Glutamatergic neuron (in vitro differentiated cells): Measurements from ENCODE around the gene GAS2. TPM values are rescaled to one million over a fixed set of nuclear protein-coding genes. Genes with fewer than 3 reads are reported as not detected.

Experiments
- DNase-seq: peaks from one replicate; pipeline ENCODE4 v3.0.0; 2022
- H3K27ac Mint-ChIP-seq: one replicate; pipeline ENCODE4 v1.8.0; 2020; ENCODE audit warnings: mild to moderate bottlenecking, mixed read lengths, inconsistent platforms; ENCODE audit not compliant: unreplicated experiment
- H3K27me3 Mint-ChIP-seq: one replicate; pipeline ENCODE4 v1.8.0; 2020; ENCODE audit warnings: mild to moderate bottlenecking, moderate library complexity, mixed read lengths, inconsistent platforms; ENCODE audit not compliant: unreplicated experiment
- H3K36me3 Mint-ChIP-seq: one replicate; pipeline ENCODE4 v1.8.0; 2020; ENCODE audit warnings: mild to moderate bottlenecking, mixed read lengths, inconsistent platforms; ENCODE audit not compliant: unreplicated experiment
- H3K4me1 Mint-ChIP-seq: one replicate; pipeline ENCODE4 v1.8.0; 2020; ENCODE audit warnings: mild to moderate bottlenecking, low read depth, mixed read lengths, inconsistent platforms; ENCODE audit not compliant: unreplicated experiment
- H3K4me3 Mint-ChIP-seq: one replicate; pipeline ENCODE4 v1.8.0; 2020; ENCODE audit warnings: mild to moderate bottlenecking, mixed read lengths, inconsistent platforms; ENCODE audit not compliant: unreplicated experiment
- H3K9me3 Mint-ChIP-seq: one replicate; pipeline ENCODE4 v1.8.0; 2020; ENCODE audit warnings: mild to moderate bottlenecking, moderate library complexity, mixed read lengths, inconsistent platforms; ENCODE audit not compliant: unreplicated experiment
- CTCF ChIP-seq: fragments of 200-600 bp; sonication (generic); IDR thresholded peaks from one replicate; pipeline ENCODE4 v1.5.0; 2021; ENCODE audit not compliant: partially characterized antibody, unreplicated experiment
- total RNA-seq: library from RNA; stranded (reverse); fragmentation: NEBNext Ultra II Directional; extraction: Animal tissue kit (Norgen Biotek cat#: 25700); gene quantifications from one replicate; pipeline ENCODE4 v1.2.1, GENCODE V29; 2021; ENCODE audit not compliant: unreplicated experiment

GAS2 gene
- total RNA-seq, 1 donor from 2014 or later = 11.7 TPM

GRCh38 chr11:22699388-22699787 is 33.0 kb downstream of the GAS2 start:
- H3K9me3 Mint-ChIP-seq = no peaks in the 10 kb centered on the region
- no peak for TF ChIP-seq CTCF
- peaks cover 14% of the 10 kb centered on the region for H3K4me1 Mint-ChIP-seq
- peaks cover 2% of the 10 kb centered on the region for H3K27me3 Mint-ChIP-seq
- DNase-seq = no peak
- no peaks in the 10 kb centered on the region for H3K36me3 Mint-ChIP-seq
- H3K4me3 Mint-ChIP-seq = no peak overlapping the region
- H3K27ac Mint-ChIP-seq = no peak overlapping the region

- TF ChIP-seq CTCF = no peak
- peaks cover 20% of the 10 kb centered on the region for H3K4me1 Mint-ChIP-seq
- peaks cover 2% of the 10 kb centered on the region for H3K27me3 Mint-ChIP-seq
- no peak overlapping the region for H3K4me3 Mint-ChIP-seq
- H3K27ac Mint-ChIP-seq = no peak overlapping the region
- DNase-seq = no peak
- no peaks in the 10 kb centered on the region for H3K36me3 Mint-ChIP-seq
- H3K9me3 Mint-ChIP-seq = no peaks in the 10 kb centered on the region
Measured at GRCh38 chr11:22702031-22702430, 35.6 kb downstream of the GAS2 start.

GRCh38 chr11:22703040-22703439 is 36.6 kb downstream of the GAS2 start:
- Mint-ChIP-seq H3K9me3 (no peaks in the 10 kb centered on the region), H3K4me3 (peak overlapping the region; percentile 53), H3K36me3 (no peaks in the 10 kb centered on the region), H3K27me3 (peaks cover 2% of the 10 kb centered on the region), H3K27ac (peak overlapping the region; percentile 92), H3K4me1 (peaks cover 20% of the 10 kb centered on the region)
- no peak for DNase-seq
- no peak for TF ChIP-seq CTCF

- H3K36me3 Mint-ChIP-seq = no peaks in the 10 kb centered on the region
- TF ChIP-seq CTCF = no peak
- no peaks in the 10 kb centered on the region for H3K9me3 Mint-ChIP-seq
- no peak for DNase-seq
- H3K27ac Mint-ChIP-seq = peak overlapping the region; percentile 92
- peaks cover 20% of the 10 kb centered on the region for H3K4me1 Mint-ChIP-seq
- H3K4me3 Mint-ChIP-seq = no peak overlapping the region
- peaks cover 2% of the 10 kb centered on the region for H3K27me3 Mint-ChIP-seq
Measured at GRCh38 chr11:22703591-22703990, 37.2 kb downstream of the GAS2 start.

- Mint-ChIP-seq H3K4me3 (no peak overlapping the region), H3K27ac (no peak overlapping the region), H3K4me1 (peaks cover 27% of the 10 kb centered on the region), H3K9me3 (peaks cover 2% of the 10 kb centered on the region), H3K36me3 (no peaks in the 10 kb centered on the region), H3K27me3 (no peaks in the 10 kb centered on the region)
- no peak for DNase-seq
- TF ChIP-seq CTCF = no peak
Measured at GRCh38 chr11:22707119-22707899, 40.9 kb downstream of the GAS2 start.
